Thyroid gland (tissue), 4 donors: ENCODE measurements around the gene FGR.

Source experiments
- CTCF ChIP-seq, 6 experiments: fragments of 200-600 bp in 3 of 6; fragments of 450-650 bp in 3 of 6; sonication (generic) in 3 of 6; IDR thresholded peaks; one replicate each; pipeline ENCODE4 v1.5.1; 2016 to 2019; ENCODE audit warnings: antibody characterized with exemption in 6 of 6, mild to moderate bottlenecking in 2 of 6, inconsistent platforms in 1 of 6, moderate library complexity in 1 of 6
- POLR2A ChIP-seq, 2 donors: fragments of 450-650 bp; IDR thresholded peaks; one replicate each; pipeline ENCODE4 v1.6.1; 2017; ENCODE audit warnings: antibody characterized with exemption in 2 of 2, mild to moderate bottlenecking in 2 of 2, moderate library complexity in 1 of 2

DNA sequence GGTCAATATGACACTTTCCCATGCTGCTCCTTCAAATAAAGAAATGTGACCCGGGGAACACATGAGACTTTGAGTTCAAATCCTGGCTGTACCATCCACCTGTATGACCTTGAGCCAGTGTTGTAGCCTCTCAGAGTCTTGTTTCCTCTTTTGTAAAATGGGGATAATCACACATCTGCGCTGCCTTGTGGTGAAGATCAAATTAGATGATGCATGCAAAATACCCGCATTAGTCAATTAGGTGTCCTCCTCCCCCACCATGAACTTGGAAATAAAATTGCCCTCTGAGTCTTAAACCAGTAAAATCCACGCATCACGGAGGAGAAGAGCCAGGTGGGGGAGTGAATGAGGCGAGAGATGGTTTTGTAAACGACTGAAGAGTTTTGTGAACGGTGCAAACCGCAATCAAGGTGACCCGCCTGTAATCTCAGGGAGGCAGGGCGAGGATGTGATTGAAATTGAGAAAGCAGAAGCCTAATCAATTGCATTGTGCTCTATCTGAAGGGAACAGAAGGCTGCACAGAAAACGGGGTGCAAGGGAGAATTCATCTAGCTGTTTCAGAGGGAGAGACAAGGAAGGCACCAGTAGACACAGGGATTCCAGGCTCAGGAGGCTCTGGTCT lies 25.3 kb downstream of the FGR start:
- TF ChIP-seq POLR2A (IDR thresholded peaks at IDR 0.05) (no peak), CTCF (IDR thresholded peaks at IDR 0.05) (no peak)
